ENCODE measurements around the gene INPP5A.

INPP5A gene

GRCh38 chr10:132626019-132626760 lies 88.6 kb downstream of the INPP5A start:
- DNase-seq, result no peak
- TF ChIP-seq POLR2A (IDR thresholded peaks at IDR 0.05; ENCODE audit: low read length) (no peak), GATA1 (IDR thresholded peaks at IDR 0.05; ENCODE audit: low read depth, low read length) (no peak)

GRCh38 chr10:132626761-132627665 lies 89.4 kb downstream of the INPP5A start:
- no peak for TF ChIP-seq POLR2A (IDR thresholded peaks at IDR 0.05; ENCODE audit: low read length)
- no peak for TF ChIP-seq GATA1 (IDR thresholded peaks at IDR 0.05; ENCODE audit: low read depth, low read length)
- DNase-seq, result no peak

- no peak for TF ChIP-seq GATA1 (IDR thresholded peaks at IDR 0.05; ENCODE audit: low read depth, low read length)
- TF ChIP-seq POLR2A (IDR thresholded peaks at IDR 0.05; ENCODE audit: low read length), result no peak
Measured at GRCh38 chr10:132627666-132628531, 90.3 kb downstream of the INPP5A start.

GRCh38 chr10:132628966-132629900 lies 91.6 kb downstream of the INPP5A start:
- no peak for DNase-seq
- TF ChIP-seq POLR2A (IDR thresholded peaks at IDR 0.05; ENCODE audit: low read length) (no peak), GATA1 (IDR thresholded peaks at IDR 0.05; ENCODE audit: low read depth, low read length) (no peak)

More at GRCh38 chr10:132627666-132628531, 90.3 kb downstream of the INPP5A start:
- DNase-seq, result peak; percentile 30 to 51

- no peak for TF ChIP-seq POLR2A (IDR thresholded peaks at IDR 0.05; ENCODE audit: low read length)
- no peak for TF ChIP-seq GATA1 (IDR thresholded peaks at IDR 0.05; ENCODE audit: low read depth, low read length)
- no peak for DNase-seq
Measured at GRCh38 chr10:132630156-132630555, 92.6 kb downstream of the INPP5A start.

GRCh38 chr10:132630666-132631337 lies 93.2 kb downstream of the INPP5A start:
- DNase-seq, result no peak
- TF ChIP-seq GATA1 (IDR thresholded peaks at IDR 0.05; ENCODE audit: low read depth, low read length) (no peak), POLR2A (IDR thresholded peaks at IDR 0.05; ENCODE audit: low read length) (no peak)

GRCh38 chr10:132631338-132631735 lies 93.8 kb downstream of the INPP5A start:
- DNase-seq, result no peak
- no peak for TF ChIP-seq POLR2A (IDR thresholded peaks at IDR 0.05; ENCODE audit: low read length)
- TF ChIP-seq GATA1 (IDR thresholded peaks at IDR 0.05; ENCODE audit: low read depth, low read length), result no peak

- TF ChIP-seq GATA1 (IDR thresholded peaks at IDR 0.05; ENCODE audit: low read depth, low read length) (no peak), POLR2A (IDR thresholded peaks at IDR 0.05; ENCODE audit: low read length) (no peak)
- no peak for DNase-seq
Measured at GRCh38 chr10:132632091-132632561, 94.5 kb downstream of the INPP5A start.

- no peak for DNase-seq
- TF ChIP-seq POLR2A (IDR thresholded peaks at IDR 0.05; ENCODE audit: low read length) (no peak), GATA1 (IDR thresholded peaks at IDR 0.05; ENCODE audit: low read depth, low read length) (no peak)
Measured at GRCh38 chr10:132632851-132633684, 95.5 kb downstream of the INPP5A start.

GRCh38 chr10:132634241-132634946 lies 96.8 kb downstream of the INPP5A start:
- no peak for TF ChIP-seq GATA1 (IDR thresholded peaks at IDR 0.05; ENCODE audit: low read depth, low read length)
- no peak for TF ChIP-seq POLR2A (IDR thresholded peaks at IDR 0.05; ENCODE audit: low read length)
- DNase-seq, result peak in 1 of 2 experiments; percentile 17

- TF ChIP-seq GATA1 (IDR thresholded peaks at IDR 0.05; ENCODE audit: low read depth, low read length) (no peak), POLR2A (IDR thresholded peaks at IDR 0.05; ENCODE audit: low read length) (no peak)
- no peak for DNase-seq
Measured at GRCh38 chr10:132634947-132635271, 97.3 kb downstream of the INPP5A start.

Measured in erythroblast (primary cell).